Body of pancreas (tissue), 4 donors: ENCODE measurements around the gene TEX2.

Experiments used
- POLR2A ChIP-seq, 3 donors: fragments of 450-650 bp; IDR thresholded peaks; one replicate each; pipeline ENCODE4 v1.6.1; 2016; ENCODE audit warnings: antibody characterized with exemption in 3 of 3, mild to moderate bottlenecking in 2 of 3
- TF ChIP-seq, protein P1 (sequence below), 7 experiments: fragments of 450-650 bp in 4 of 7; fragments of 200-600 bp in 3 of 7; sonication (generic) in 3 of 7; IDR thresholded peaks; one replicate each; pipeline ENCODE4 v1.5.1; 2016 to 2019; ENCODE audit warnings: antibody characterized with exemption in 7 of 7

DNA sequence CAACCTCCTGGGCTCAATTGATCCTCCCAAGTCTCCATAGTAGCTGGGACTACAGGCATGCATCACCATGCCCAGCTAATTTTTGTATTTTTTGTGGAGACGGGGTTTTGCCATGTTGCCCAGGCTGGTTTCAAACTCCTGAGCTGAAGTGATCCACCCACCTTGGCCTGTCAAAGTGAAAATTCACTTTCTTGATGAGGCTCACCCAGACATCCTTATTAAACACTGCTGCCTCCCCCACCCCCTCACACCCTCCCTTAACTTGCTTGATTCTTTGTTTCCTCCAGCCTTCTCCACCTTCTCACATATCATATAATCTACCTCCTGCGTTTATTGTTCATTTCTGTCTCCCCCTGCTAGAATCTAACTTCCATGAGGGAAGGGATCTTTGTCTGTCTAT, 46.0 kb upstream of the TEX2 start:
- TF ChIP-seq, protein P1, sequence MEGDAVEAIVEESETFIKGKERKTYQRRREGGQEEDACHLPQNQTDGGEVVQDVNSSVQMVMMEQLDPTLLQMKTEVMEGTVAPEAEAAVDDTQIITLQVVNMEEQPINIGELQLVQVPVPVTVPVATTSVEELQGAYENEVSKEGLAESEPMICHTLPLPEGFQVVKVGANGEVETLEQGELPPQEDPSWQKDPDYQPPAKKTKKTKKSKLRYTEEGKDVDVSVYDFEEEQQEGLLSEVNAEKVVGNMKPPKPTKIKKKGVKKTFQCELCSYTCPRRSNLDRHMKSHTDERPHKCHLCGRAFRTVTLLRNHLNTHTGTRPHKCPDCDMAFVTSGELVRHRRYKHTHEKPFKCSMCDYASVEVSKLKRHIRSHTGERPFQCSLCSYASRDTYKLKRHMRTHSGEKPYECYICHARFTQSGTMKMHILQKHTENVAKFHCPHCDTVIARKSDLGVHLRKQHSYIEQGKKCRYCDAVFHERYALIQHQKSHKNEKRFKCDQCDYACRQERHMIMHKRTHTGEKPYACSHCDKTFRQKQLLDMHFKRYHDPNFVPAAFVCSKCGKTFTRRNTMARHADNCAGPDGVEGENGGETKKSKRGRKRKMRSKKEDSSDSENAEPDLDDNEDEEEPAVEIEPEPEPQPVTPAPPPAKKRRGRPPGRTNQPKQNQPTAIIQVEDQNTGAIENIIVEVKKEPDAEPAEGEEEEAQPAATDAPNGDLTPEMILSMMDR (IDR thresholded peaks at IDR 0.05), result no peak
- TF ChIP-seq POLR2A (IDR thresholded peaks at IDR 0.05), result no peak
